HS-5 (cell line): ENCODE measurements around the gene RDH13.
"Not testable (repeated sequence)": the region's sequence is repeated elsewhere in the genome, so short reads cannot be mapped to it uniquely, and the experiment has no call there.

Experiments used
- DNase-seq: peaks from one replicate; pipeline ENCODE4 v3.0.0-alpha.2; 2012; ENCODE audit warnings: low read depth

RDH13 gene

DNA sequence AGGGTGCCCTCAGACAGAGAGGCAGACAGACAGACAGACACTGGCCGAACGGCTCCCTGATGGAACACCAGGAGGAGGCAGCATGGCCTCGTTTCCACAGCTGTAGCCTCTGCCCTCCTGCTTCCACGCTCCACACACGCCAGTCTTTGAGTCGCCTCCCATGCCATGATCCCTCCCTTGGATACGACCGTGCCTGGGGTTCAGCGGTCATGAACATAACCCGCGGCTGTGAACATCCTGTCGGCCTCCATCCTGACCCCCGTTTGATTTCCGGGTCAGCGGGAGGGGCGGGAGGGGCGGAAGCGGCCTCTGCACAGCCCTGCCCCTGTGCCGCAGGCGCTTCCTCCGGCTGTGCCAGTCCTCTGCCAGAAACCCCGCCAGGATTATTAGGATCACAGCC, 48.2 kb downstream of the RDH13 start:
- no peak for DNase-seq

DNA sequence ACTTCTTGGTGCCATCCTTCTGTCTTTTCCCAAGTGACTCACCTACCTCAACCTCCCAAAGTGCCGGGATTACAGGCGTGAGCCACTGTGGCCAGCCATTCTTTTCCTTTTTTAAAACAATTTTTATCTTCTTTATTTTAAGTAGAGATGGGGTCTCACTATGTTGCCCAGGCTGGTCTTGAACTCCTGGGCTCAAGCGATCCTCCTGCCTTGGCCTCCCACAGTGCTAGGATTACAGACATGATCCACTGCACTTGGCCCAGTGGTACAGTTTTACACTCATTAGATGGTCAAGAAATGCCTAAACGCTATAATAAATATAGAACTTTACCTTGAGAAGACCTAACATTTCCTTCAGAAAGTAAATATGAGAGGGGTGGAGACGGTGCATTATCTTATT, 49.4 kb downstream of the RDH13 start:
- DNase-seq, result no peak

DNA sequence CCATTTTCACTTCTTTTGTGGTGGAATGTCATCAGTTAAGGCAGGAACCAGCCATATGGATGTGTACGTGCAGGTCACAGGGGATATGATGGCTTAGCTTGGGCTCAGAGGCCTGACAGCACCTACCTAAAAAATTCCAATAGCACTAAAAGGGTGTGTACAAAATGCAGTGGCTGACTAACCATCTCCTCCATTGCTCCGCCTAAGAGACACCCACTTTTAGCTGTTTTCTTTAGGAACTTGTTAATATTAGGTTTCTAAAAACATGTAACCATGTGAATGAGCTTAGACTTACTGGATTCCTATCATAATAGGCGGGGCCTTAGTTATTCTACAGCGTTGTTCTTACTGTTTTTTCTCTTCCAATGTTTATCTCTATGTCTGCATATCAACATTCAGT, 50.6 kb downstream of the RDH13 start:
- DNase-seq, result no peak

DNA sequence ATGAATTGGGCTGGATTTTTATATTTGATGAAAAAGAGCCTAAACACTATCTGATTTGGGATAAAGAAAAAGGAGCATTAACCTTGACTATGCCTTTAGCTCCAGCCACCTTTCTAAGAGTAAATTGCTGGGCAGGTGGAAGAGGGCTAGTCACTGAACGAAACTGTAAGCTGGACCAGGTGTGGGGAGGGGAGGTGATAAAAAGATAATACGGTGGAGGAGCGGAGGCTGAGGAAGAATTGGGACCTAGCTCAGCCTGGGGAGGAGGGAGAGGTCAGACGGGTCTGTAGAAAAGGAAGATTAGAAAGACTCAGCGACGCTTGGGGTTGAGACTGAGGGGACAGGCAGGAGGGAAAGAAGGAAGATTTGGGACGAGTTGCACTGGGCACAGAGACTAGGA, 52.4 kb downstream of the RDH13 start:
- DNase-seq, result not testable (repeated sequence)

DNA sequence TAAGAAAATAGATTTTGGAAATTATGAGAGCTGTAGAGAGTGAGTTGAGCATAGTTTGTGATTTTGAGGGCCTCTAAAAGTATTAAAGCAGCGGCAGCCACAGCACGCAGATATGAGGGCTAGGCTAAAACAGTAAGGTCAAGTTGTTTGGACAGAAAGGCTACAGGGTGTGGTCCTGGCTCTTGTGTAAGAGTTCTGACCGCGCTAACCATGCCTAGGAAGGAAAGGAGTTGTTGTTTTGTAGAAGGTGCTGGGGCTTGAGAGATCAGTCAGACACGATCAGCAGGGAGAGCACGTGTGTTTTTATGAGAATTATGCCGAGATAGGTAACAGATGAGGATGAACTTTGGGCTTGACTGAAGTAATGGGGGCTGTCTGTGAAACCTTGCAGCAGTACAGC, 54.2 kb downstream of the RDH13 start:
- DNase-seq, result not testable (repeated sequence)

DNA sequence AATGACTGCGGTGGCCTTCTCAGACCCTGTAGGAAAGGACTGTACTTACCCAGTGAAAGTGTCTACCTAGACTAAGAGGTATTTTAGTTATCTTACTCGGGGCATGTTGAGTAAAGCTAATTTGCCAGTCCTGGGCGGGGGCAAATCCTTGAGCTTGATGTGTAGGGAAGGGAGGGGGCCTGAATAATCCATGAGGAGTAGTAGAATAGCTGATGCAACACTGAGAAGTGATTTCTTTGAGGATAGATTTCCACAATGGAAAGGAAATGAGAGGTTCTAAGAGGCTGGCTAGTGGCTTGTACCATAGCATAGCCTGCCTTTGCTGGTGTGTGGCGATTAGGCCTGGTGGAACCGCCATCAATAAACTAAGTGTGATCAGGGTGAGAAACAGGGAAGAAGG, 54.8 kb downstream of the RDH13 start:
- DNase-seq, result not testable (repeated sequence)

DNA sequence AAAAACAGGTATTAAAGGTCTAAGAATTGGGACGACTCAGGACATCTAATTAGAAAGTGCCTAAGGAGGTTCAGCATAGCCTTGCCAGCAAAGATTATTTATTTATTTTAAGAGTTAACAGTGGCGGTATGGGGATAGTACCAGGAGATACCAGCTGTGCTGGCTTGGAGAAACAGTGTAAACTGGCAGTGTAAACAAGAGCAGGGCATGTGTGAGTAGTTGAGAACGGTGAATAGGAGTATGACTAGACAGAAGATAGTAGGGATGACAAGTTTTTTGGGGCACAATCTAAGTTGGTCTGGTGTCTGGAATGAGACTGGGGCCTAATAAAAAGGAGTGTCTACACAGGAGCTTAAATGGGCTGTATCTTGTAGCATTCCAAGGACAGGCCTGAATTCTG, 55.4 kb downstream of the RDH13 start:
- DNase-seq, result not testable (repeated sequence)

DNA sequence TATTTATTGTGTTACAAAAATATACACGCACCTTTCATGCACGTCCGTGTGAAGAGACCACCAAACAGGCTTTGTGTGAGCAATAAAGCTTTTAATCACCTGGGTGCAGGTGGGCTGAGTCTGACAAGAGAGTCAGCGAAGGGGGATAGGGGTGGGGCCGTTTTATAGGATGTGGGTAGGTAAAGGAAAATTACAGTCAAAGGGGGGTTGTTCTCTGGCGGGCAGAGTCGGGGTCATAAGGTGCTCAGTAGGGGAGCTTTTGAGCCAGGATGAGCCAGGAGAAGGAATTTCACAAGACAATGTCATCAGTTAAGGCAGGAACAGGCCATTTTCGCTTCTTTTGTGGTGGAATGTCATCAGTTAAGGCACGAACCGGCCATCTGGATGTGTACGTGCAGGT, 56.2 kb downstream of the RDH13 start:
- not testable (repeated sequence) for DNase-seq

DNA sequence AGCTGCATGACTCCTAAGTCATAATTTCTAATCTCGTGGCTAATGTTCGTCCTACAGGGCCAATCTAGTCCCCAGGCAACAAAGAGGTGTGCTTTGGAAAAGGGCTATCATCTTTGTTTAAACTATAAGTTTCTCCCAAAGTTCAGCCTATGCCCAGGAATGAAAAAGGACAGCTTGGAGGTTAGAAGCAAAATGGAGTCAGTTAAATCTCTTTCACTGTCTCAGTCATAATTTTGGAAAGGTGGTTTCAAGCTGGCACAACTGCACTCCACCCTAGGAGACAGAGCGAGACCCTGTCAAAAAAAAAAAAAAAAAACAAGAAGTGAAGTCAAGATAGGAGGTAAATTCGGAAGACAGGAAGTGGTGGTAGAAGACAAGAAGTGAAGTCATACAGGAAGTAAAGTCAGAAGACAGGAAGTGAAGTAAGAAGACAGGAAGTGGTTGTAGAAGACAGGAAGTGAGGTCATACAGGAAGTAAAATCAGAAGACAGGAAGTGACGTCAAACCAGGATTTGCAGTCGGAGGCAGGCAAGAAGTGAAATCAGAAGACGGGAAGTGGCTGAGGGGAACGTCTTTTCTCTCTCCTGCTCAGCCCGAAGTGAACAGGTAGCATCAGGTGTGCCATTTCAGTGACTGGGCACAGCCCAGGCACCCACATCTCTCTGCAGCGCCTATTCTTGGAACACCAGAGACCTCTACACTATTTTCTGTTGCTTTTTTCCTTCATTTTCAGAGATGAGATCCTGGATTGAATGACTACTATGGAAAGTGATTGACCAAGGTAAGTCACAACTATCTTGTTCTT, 57.1 kb downstream of the RDH13 start:
- peak; percentile 20 for DNase-seq

DNA sequence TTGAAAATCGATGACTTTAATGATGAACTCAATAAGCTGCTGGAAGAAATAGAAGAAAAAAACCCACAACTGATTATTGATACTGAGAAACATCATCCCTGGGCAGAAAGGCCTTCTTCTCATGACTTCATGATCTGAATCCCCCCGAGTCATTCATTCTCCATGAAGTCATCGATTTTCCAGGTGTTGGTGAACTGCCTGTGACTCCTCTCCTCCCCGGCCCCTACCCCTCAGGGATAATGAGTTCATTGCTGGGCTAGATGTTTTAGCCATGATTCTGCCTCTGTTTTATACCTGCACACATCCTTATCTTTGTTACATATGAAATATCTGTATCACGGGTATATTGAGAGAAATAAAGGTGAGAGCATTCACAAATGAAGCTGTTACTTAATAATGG, 62.2 kb downstream of the RDH13 start:
- DNase-seq, result no peak

DNA sequence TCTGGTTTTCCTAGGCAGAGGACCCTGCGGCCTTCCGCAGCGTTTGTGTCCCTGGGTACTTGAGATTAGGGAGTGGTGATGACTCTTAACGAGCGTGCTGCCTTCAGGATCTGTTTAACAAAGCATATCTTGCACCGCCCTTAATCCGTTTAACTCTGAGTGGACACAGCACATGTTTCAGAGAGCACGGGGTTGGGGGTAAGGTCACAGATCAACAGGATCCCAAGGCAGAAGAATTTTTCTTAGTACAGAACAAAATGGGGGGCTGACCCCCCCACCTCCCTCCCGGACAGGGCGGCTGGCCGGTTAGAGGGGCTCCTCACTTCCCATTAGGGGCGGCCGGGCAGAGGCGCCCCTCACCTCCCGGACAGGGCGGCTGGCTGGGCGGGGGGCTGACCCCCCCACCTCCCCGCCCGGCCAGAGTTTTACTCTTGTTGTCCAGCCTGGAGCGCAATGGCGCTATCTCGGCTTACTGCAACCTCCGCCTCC, 64.2 kb downstream of the RDH13 start:
- DNase-seq, result not testable (repeated sequence)

DNA sequence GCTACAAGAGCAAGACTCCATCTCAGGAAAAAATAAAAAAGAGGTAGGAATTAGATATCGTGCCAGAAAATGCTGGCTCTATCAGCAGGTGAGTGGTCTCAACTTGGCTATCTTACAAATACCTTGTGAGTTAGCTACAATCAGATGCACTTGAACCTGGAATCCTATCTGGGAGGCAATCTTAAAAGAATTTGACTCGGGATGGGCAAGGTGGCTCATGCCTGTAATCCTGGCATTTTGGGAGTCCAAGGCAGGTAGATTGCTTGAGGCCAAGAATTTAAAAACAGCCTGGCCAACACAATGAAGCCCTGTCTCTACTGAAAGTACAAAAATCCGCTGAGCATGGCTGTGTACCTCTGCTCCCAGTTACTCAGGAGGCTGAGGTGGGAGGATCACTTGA, 67.4 kb downstream of the RDH13 start:
- DNase-seq, result no peak
